Peyer's patch (tissue), 4 donors: ENCODE results near the gene NEK3. TPM values are rescaled to one million over a fixed set of nuclear protein-coding genes. Genes with fewer than 3 reads are reported as not detected.
"Not testable (repeated sequence)": the region's sequence is repeated elsewhere in the genome, so short reads cannot be mapped to it uniquely, and the experiment has no call there.

Experiments
- DNase-seq, 3 donors: peaks; one replicate each; pipeline ENCODE4 v3.0.0-alpha.2; 2017 to 2019
- H3K27ac ChIP-seq, 4 donors: fragments of 200-600 bp; sonication (generic); one replicate each; pipeline ENCODE4 v1.5.1; 2016 to 2019
- H3K27me3 ChIP-seq, 2 donors: fragments of 200-600 bp; sonication (generic); one replicate each; pipeline ENCODE4 v1.5.1; 2019
- H3K36me3 ChIP-seq, 3 donors: fragments of 200-600 bp; sonication (generic); one replicate each; pipeline ENCODE4 v1.5.1; 2016 to 2019
- H3K4me1 ChIP-seq, 4 donors: fragments of 200-600 bp; sonication (generic); one replicate each; pipeline ENCODE4 v1.5.1; 2016 to 2019
- H3K4me3 ChIP-seq, 4 donors: fragments of 200-600 bp; sonication (generic); 1 replicate in 3 of 4; 2 replicates in 1 of 4; pipeline ENCODE4 v1.5.1; 2016 to 2019; ENCODE audit warnings: mild to moderate bottlenecking in 1 of 4
- H3K9me3 ChIP-seq, 4 donors: fragments of 200-600 bp; sonication (generic); one replicate each; pipeline ENCODE4 v1.5.1; 2016 to 2019; ENCODE audit warnings: mild to moderate bottlenecking in 1 of 4
- POLR2A ChIP-seq, 2 donors: fragments of 450-650 bp; IDR thresholded peaks; one replicate each; pipeline ENCODE4 v1.5.1; 2017; ENCODE audit warnings: antibody characterized with exemption in 2 of 2, mild to moderate bottlenecking in 2 of 2, moderate library complexity in 2 of 2
- total RNA-seq, 4 donors: library from RNA; depleted of rRNA; stranded (reverse); fragments of >200 nt; gene quantifications; one replicate each; pipeline ENCODE4 v1.1.0, GENCODE V29; 2016
- TF ChIP-seq, protein P1 (sequence below), 6 experiments: fragments of 450-650 bp in 4 of 6; fragments of 200-600 bp in 2 of 6; sonication (generic) in 1 of 6; IDR thresholded peaks; one replicate each; pipeline ENCODE4 v1.5.1; 2017 to 2019; ENCODE audit warnings: antibody characterized with exemption in 6 of 6, mild to moderate bottlenecking in 3 of 6, moderate library complexity in 1 of 6

Gene NEK3
- total RNA-seq, 4 donors from 2014 or later, result 26.6 to 78.2 (median 36.2) TPM

DNA sequence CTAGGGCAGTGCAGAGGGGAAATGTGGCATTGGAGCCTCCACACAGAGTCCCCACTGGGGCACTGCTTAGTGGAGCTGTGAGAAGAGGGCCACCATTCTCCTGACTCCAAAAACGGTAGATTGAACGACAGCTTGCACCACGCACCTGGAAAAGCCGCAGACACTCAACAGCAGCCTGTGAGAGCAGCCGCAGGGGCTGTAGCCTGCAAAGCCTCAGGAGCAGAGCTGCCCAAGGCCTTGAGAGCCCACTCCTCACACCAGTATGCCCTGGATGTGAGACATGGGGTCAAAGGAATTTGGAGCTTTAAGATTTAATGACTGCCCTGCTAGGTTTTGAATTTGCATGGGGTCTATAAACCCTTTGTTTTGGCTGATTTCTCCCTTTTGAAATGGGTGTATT, 62.2 kb downstream of the NEK3 start:
- H3K4me3 ChIP-seq, result no peak overlapping the region
- no peaks in the 10 kb centered on the region for H3K4me1 ChIP-seq
- H3K27ac ChIP-seq, result no peak overlapping the region
- H3K27me3 ChIP-seq, result no peaks in the 10 kb centered on the region
- no peak for DNase-seq
- H3K9me3 ChIP-seq, result no peaks in the 10 kb centered on the region
- no peaks in the 10 kb centered on the region for H3K36me3 ChIP-seq
- TF ChIP-seq, protein P1, sequence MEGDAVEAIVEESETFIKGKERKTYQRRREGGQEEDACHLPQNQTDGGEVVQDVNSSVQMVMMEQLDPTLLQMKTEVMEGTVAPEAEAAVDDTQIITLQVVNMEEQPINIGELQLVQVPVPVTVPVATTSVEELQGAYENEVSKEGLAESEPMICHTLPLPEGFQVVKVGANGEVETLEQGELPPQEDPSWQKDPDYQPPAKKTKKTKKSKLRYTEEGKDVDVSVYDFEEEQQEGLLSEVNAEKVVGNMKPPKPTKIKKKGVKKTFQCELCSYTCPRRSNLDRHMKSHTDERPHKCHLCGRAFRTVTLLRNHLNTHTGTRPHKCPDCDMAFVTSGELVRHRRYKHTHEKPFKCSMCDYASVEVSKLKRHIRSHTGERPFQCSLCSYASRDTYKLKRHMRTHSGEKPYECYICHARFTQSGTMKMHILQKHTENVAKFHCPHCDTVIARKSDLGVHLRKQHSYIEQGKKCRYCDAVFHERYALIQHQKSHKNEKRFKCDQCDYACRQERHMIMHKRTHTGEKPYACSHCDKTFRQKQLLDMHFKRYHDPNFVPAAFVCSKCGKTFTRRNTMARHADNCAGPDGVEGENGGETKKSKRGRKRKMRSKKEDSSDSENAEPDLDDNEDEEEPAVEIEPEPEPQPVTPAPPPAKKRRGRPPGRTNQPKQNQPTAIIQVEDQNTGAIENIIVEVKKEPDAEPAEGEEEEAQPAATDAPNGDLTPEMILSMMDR (IDR thresholded peaks at IDR 0.05), result no peak

DNA sequence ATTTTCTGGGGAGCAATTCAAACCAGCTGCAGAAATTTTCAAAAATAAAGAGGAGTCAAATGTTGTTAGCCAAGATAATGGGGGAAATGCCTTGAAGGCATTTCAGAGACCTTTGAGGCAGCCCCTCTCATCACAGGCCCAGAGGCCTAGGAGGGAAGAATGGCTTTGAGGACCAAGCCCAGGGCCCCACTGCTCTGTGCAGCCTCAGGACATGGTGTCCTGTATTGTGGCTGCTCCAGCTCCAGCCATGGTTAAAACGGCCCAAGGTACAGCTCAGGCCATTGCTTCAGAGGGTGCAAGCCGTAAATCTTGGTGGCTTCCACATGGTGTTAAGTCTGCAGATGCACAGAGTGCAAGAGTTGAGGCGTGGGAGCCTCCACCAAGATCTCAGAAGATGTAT, 62.6 kb downstream of the NEK3 start:
- H3K36me3 ChIP-seq, result no peaks in the 10 kb centered on the region
- no peak for TF ChIP-seq POLR2A (IDR thresholded peaks at IDR 0.05)
- TF ChIP-seq, protein P1 (IDR thresholded peaks at IDR 0.05), result no peak
- no peaks in the 10 kb centered on the region for H3K27me3 ChIP-seq

DNA sequence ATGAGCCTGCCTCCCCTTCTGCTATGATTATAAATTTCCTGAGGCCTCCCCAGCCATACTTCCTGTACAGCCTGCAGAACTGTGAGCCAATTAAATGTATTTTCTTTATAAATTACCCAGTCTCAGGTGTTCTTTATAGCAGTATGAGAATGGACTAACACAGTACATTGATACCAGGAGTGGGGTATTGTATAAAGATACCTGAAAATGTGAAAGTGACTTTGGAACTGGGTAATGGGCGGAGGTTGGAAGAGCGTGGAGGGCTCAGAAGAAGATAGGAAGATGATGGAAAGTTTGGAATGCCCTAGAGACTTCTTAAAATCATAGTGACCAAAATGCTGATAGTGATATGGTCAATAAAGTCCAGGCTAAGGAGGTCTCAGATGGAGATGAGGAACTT, 63.3 kb downstream of the NEK3 start:
- no peaks in the 10 kb centered on the region for H3K9me3 ChIP-seq
- no peaks in the 10 kb centered on the region for H3K4me1 ChIP-seq
- no peak overlapping the region for H3K4me3 ChIP-seq
- TF ChIP-seq POLR2A (IDR thresholded peaks at IDR 0.05), result no peak
- TF ChIP-seq, protein P1 (IDR thresholded peaks at IDR 0.05), result no peak
- no peak overlapping the region for H3K27ac ChIP-seq
- DNase-seq, result no peak
- no peaks in the 10 kb centered on the region for H3K27me3 ChIP-seq
- no peaks in the 10 kb centered on the region for H3K36me3 ChIP-seq

More for the DNA sequence above, 62.6 kb downstream of the NEK3 start:
- H3K4me1 ChIP-seq, result no peaks in the 10 kb centered on the region
- H3K9me3 ChIP-seq, result no peaks in the 10 kb centered on the region
- no peak overlapping the region for H3K27ac ChIP-seq
- DNase-seq, result no peak
- H3K4me3 ChIP-seq, result no peak overlapping the region

DNA sequence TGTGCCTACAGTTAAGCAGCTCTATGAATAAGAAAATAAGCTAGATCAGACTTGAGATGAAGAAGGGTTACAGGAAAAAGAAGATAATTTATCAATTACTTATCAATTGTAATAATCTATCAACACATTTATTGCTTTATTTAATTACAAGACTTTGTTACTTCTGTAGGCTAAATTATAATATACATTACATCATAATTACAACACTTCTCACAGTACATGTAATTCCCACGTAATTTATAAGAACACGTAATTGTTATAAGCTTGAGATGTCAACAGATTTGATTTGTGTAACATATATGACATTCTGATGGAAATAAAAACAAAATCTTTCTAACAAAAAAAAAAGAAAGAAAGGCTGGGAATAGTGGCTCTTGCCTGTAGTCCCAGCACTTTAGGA, 67.3 kb downstream of the NEK3 start:
- no peaks in the 10 kb centered on the region for H3K9me3 ChIP-seq
- no peak overlapping the region for H3K27ac ChIP-seq
- H3K4me1 ChIP-seq, result no peaks in the 10 kb centered on the region
- H3K36me3 ChIP-seq, result no peaks in the 10 kb centered on the region
- no peak overlapping the region for H3K4me3 ChIP-seq
- DNase-seq, result no peak
- no peaks in the 10 kb centered on the region for H3K27me3 ChIP-seq
- TF ChIP-seq, protein P1 (IDR thresholded peaks at IDR 0.05), result no peak
- TF ChIP-seq POLR2A (IDR thresholded peaks at IDR 0.05), result no peak

DNA sequence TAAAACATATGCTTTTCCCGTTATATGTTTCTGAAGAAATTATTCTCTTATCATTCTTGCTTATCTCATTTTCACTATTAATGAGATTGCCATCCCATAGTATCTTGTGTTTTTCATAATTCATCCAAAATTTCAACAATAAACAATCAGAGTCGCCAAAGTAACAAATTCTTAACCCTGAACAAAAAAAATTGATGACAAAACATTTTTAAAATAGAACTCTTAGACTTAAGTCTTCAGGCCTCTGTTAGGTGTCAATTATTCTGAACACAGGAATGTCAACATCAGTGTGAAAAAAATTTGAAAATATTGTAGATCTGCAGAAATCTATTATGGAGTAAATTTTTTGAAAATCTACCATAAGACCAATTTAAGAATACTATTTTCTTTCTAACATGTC, 67.9 kb downstream of the NEK3 start:
- Histone ChIP-seq H3K4me1 (no peaks in the 10 kb centered on the region), H3K4me3 (no peak overlapping the region), H3K27me3 (no peaks in the 10 kb centered on the region), H3K36me3 (no peaks in the 10 kb centered on the region), H3K27ac (no peak overlapping the region), H3K9me3 (no peaks in the 10 kb centered on the region)
- no peak for TF ChIP-seq POLR2A (IDR thresholded peaks at IDR 0.05)
- TF ChIP-seq, protein P1 (IDR thresholded peaks at IDR 0.05), result no peak
- DNase-seq, result no peak

DNA sequence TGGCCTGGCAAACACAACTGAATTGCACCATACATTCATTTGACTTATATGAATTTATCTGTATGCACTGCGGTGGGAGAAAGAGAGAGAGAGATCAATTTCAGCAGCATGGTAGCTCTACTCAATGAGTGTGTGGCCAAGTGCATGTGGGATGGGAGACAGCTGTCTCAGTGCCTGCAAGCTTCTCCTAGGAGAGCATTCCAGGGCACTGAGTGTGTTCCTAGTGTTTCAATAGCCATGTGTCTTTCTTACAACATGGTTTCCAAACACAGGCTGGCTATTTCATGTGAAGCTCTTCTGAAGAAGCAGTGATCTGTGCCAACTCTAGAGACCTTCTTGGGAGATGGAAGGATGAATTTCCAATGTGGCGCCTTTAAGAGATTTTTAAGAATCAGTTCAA, 74.0 kb downstream of the NEK3 start:
- no peaks in the 10 kb centered on the region for H3K36me3 ChIP-seq
- TF ChIP-seq, protein P1 (IDR thresholded peaks at IDR 0.05), result no peak
- TF ChIP-seq POLR2A (IDR thresholded peaks at IDR 0.05), result no peak
- no peaks in the 10 kb centered on the region for H3K9me3 ChIP-seq
- H3K4me3 ChIP-seq, result no peak overlapping the region
- H3K27ac ChIP-seq, result no peak overlapping the region
- DNase-seq, result no peak
- no peaks in the 10 kb centered on the region for H3K27me3 ChIP-seq
- H3K4me1 ChIP-seq, result no peaks in the 10 kb centered on the region

DNA sequence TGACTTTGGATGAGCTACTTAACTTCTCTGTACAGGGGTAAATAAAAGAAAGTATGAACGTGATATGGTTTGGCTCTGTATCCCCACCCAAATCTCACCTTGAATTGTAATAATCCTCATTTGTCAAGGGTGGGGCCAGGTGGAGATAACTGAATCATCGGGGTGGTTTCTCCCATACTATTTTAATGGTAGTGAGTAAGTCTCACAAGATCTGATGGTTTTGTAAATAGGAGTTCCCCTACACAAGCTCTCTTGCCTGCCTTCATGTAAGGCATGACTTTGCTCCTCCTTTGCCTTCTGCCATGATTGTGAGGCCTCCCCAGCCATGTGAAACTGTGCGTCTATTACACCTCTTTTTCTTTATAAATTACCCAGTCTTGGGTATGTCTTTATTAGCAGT, 74.4 kb downstream of the NEK3 start:
- not testable (repeated sequence) for H3K9me3 ChIP-seq, H3K27ac ChIP-seq, H3K36me3 ChIP-seq, H3K4me3 ChIP-seq, H3K27me3 ChIP-seq, H3K4me1 ChIP-seq, DNase-seq
